ENCODE results near the gene DGKZ. TPM values are rescaled to one million over a fixed set of nuclear protein-coding genes. Genes with fewer than 3 reads are reported as not detected.

The DGKZ gene
- total and polyA plus RNA-seq, 5 experiments from 2014 or later: 47.1 to 243 (median 71.0) TPM

DNA sequence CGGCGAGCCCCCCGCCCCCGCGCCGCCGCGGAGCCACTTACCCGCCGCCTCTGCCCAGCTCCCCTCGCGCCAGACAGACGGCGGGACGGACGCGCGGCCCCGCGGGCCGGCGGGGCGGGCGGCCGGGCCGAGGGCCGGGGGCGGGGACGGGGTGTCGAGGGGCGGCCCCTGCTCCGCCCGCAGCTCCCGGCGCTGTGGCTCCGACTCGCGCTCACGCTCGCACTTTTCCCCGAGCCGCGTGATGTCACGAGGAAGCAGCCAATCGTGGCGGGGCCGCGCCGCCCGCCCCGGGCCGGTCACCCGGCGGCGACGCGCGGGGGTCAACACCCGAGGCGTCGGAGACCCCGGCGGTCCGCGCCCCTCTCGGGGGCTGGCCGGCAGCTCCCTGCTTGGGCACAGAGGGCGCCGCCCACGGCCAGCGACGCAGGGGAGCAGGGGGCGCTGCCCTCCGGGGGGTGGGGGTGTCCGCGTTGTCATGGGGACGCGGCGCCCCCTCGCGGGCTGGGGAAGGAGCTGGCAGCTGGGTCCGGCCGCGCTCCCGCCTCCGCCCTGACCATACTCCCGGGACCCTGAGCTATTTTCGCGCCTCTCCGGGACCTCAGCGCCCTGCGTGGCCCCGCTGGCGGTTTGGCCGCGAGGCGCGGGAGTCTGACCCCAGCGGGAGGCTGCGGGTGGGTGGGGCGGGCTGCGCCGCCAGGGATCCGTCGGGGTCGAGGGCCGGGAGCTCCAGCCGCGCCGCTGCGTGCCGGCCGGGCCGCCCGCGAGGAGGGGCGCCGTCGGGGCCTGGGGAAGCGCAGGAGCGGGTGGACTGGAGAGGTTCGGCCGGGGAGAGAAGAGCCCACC is 44.5 kb downstream of the DGKZ start, which contains the start of gene CHRM4:
Gene CHRM4 (minus strand): TSS at position 199 of the 843 bp plus-strand sequence. CDS start 5,219 bp downstream, outside the sequence.
- Mint-ChIP-seq H3K4me3 (peak within 1 kb of the TSS; percentile 63 to 87 (median 74)), H3K27me3 (peaks cover 19 to 44% (median 30%) of the 10 kb centered on the region in 5 donors), H3K27ac (peak within 1 kb of the TSS in 1 of 10 donors; percentile 92), H3K9me3 (peaks cover 0 to 2% (median 0%) of the 10 kb centered on the region in 9 donors), H3K36me3 (peaks cover 0 to 10% (median 3%) of the 10 kb centered on the region in 3 donors), H3K4me1 (peaks cover 11 to 34% (median 29%) of the 10 kb centered on the region in 4 donors)
- DNase-seq (no peak), ATAC-seq (no peak)
- POLR2A ChIA-PET: interaction anchor here (0.8 to 1.6 kb wide), 3 partner anchors 22 to 59 kb away, joined by 4 read pairs; no protein-coding TSS in a partner anchor

DNA sequence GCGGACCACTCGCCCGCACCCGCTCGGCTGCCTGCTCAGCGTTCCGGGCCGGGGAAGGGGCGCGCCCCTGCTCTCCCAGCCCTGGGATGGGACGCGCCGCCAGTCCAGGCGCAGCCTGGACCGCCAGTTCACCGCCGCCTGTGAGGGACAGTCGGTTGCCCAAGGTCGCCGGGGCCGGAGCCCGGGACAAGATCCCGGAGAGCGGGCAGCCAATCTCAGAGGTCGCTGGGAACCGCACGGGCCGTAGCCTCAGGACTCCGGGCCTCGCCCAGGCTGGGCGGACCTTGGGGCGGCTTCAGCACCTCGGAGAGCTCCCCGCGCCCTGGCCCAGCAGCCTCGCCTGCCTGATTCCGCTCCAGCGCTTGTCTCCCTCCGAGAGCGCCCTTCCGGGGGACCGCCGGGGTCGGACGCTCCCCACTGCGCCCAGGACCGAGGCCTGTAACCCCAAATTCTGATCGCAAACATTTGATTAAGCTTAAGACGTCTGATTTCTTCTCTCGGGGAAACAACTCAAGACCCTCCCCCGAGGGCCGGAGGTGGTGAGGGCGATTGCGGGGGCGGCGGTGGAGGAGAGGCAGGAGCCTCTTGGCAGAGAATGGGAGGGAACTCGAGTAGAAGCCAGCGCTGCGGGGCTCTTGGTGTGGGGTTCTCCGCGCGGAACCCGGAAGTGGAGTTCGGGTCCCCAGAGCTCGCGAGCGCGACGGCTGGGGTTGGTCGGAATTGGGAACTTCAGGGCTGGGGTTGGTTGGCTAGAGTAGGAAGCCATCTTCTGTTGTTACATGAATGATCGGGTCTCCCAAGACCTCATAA is 45.4 kb downstream of the DGKZ start:
- ATAC-seq: peak; percentile 82 to 92

DNA sequence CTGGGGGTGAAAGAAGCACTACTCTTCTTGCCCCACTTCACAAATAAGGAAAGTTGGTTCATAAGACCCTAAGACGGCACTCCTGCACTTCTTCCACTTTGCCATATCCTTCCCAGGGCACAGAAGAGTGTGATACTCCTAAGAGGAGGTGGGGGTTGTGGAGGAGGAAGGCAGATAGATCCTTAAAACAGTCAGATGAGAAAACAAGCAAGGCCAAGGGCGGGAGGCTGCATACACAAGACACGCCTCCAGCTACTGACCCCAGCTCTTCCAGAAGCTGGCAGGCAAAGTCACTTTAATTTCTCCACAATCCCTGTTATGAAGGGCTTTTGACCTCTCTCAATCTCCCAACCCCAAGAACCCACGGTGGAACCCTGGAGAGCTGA is 46.0 kb downstream of the DGKZ start:
- Mint-ChIP-seq H3K27ac (peak overlapping the region in 1 of 10 donors; percentile 92), H3K4me3 (peak overlapping the region; percentile 63 to 87 (median 74)), H3K27me3 (peaks cover 12 to 33% (median 20%) of the 10 kb centered on the region in 5 donors), H3K36me3 (peaks cover 0 to 21% (median 12%) of the 10 kb centered on the region in 3 donors), H3K9me3 (peaks cover 0 to 2% (median 0%) of the 10 kb centered on the region in 9 donors), H3K4me1 (peaks cover 7 to 24% (median 22%) of the 10 kb centered on the region in 4 donors)
- POLR2A ChIA-PET: interaction anchor here (0.8 to 1.4 kb wide), 2 partner anchors 20 to 60 kb away, joined by 4 read pairs; no protein-coding TSS in a partner anchor
- DNase-seq: no peak
- no peak for ATAC-seq

More for the DNA sequence above, 45.4 kb downstream of the DGKZ start:
- Mint-ChIP-seq H3K9me3 (peaks cover 0 to 2% (median 0%) of the 10 kb centered on the region in 9 donors), H3K4me1 (peaks cover 11 to 29% (median 27%) of the 10 kb centered on the region in 4 donors), H3K4me3 (peak overlapping the region; percentile 63 to 87 (median 74)), H3K27ac (peak overlapping the region in 3 of 10 donors; percentile 24 to 92 (median 77)), H3K36me3 (peaks cover 0 to 17% (median 8%) of the 10 kb centered on the region in 3 donors), H3K27me3 (peaks cover 16 to 37% (median 24%) of the 10 kb centered on the region in 5 donors)
- POLR2A ChIA-PET: interaction anchor here (0.8 to 1.6 kb wide), 3 partner anchors 21 to 60 kb away, joined by 4 read pairs; no protein-coding TSS in a partner anchor
- peak; percentile 56 to 84 (median 78) for DNase-seq

DNA sequence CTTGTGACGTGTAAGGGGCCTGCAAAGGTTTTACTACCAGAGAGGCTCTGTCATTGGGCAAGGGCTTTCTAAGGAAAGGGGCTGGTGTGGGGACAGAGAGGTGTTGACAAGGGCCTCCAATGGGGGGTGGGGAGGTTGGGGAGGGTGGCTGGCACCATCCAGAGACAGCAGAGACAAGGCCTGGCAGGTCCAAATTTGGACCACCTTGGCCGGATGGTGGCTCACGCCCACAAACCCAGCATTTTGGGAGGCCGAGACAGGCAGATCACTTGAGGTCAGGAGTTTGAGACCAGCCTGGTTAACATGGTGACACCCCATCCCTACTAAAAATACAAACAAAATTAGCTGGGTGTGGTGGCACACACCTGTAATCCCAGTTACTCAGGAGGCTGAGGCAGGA is 46.5 kb downstream of the DGKZ start:
- POLR2A ChIA-PET: no interaction called here

DNA sequence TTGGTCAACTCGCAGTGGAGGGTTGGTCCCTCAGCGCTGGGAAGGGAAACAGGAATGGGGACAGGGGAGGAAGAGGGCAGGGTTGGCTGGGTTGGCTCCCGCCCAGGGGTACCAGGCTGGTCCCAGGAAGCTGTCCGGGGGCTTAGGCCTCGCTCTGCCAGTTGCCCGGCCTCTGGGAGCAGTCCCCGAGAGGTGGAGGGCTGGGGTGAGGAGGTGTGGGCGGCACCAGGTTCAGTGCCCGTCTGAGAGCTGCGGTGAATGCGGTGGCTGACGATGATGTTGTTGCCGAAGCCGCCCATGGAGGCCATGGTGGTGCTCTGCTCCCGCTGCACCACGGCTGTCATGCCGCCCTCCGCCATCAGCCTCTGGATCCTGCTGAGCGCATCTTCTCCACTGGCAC is 50.3 kb downstream of the DGKZ start:
- H3K4me3 Mint-ChIP-seq: no peak overlapping the region
- DNase-seq: no peak
- peaks cover 5 to 8% (median 7%) of the 10 kb centered on the region in 4 donors for H3K4me1 Mint-ChIP-seq
- peaks cover 5 to 9% (median 7%) of the 10 kb centered on the region in 5 donors for H3K27me3 Mint-ChIP-seq
- ATAC-seq: no peak
- no peak overlapping the region for H3K27ac Mint-ChIP-seq
- POLR2A ChIA-PET: no interaction called here
- H3K36me3 Mint-ChIP-seq: peaks cover 0 to 46% (median 21%) of the 10 kb centered on the region in 3 donors
- H3K9me3 Mint-ChIP-seq: peaks cover 0 to 2% (median 0%) of the 10 kb centered on the region in 9 donors

More for the DNA sequence above, 46.5 kb downstream of the DGKZ start:
- Mint-ChIP-seq H3K4me3 (peak overlapping the region in 2 of 10 donors; percentile 64 to 76), H3K27me3 (peaks cover 8 to 28% (median 15%) of the 10 kb centered on the region in 5 donors), H3K27ac (no peak overlapping the region), H3K36me3 (peaks cover 0 to 26% (median 15%) of the 10 kb centered on the region in 3 donors), H3K4me1 (peaks cover 7 to 22% (median 20%) of the 10 kb centered on the region in 4 donors), H3K9me3 (peaks cover 0 to 2% (median 0%) of the 10 kb centered on the region in 9 donors)
- DNase-seq (no peak), ATAC-seq (no peak)

DNA sequence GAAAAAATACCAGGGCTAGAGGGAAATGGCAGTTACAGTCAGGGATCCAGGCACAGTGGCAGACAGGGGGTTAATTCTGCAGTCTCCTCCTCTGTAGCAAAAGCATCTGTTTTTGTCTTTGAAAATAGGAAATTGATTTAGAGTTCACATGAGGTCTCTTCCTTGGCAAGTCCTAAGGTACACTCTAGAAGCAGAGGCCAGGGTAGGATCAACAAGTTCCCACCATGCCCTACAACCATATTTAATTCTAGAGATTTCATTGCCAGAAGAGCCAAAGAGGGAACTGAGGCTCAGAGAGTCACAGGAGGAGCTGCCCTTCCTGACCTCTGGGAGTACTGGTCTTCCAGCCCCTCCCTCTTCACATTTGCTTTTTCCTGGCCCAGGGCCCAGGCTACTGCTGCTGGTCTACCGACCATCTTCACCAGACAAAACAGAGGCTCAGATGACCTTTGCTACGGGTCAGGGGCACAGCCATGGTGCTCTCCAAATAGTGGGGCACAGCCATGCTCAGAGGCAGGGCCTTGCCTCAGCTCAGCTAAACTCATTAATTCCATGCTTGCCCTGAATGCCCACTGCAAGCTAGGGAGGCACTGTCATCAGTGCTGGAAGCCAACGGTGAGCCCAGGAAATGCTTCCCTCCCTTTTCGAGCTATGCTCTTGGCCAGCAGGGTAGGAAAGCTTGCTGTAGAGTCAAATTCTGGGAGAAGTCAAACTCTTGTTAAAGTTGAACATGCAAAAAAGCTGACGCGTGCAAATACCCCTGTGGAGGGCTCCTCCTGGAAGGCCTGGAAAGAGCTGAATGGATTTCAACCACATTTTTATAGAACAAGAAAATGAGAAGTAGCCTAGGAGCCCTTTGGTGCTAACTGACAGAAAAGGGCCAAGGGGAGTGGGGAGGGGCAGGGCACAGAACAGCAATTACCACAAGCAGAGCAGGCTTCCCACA is 56.0 kb downstream of the DGKZ start:
- POLR2A ChIA-PET: no interaction called here

DNA sequence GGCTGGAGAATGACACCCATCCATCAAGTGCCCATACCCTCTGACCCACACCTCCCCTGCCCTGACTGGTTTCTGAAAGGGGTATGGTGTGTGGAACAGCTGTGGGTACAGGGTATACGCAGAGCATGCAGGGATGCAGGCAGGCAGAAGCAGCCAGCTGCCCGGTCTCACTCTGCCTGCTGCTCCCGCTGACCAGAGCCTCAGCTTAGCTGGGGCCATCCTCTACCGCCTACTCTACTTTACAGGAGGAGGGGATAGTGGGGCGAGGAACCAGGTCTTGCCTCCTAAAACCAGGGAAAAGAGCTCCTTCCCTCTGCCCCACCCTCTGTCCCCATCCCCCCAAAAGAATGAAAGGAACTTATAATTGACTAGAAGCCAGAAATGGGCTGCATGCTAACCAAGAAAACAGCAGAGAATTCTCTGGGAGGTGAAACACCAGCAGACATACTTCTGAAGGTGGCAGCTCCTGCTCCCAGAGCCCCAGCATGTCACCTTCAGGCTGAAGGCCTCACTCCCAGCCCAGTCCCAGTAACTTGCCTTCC is 57.3 kb downstream of the DGKZ start:
- H3K4me3 Mint-ChIP-seq: peak overlapping the region in 1 of 10 donors; percentile 4
- DNase-seq (no peak), ATAC-seq (no peak)
- POLR2A ChIA-PET: no interaction called here
- H3K9me3 Mint-ChIP-seq: no peaks in the 10 kb centered on the region
- no peaks in the 10 kb centered on the region for H3K4me1 Mint-ChIP-seq
- H3K36me3 Mint-ChIP-seq: peaks cover 0 to 74% (median 26%) of the 10 kb centered on the region in 3 donors
- no peaks in the 10 kb centered on the region for H3K27me3 Mint-ChIP-seq
- peak overlapping the region in 2 of 10 donors; percentile 19 to 73 for H3K27ac Mint-ChIP-seq

More for the DNA sequence above, 56.0 kb downstream of the DGKZ start:
- Mint-ChIP-seq H3K36me3 (peaks cover 0 to 70% (median 27%) of the 10 kb centered on the region in 3 donors), H3K4me3 (no peak overlapping the region), H3K27ac (peak overlapping the region in 1 of 10 donors; percentile 52), H3K4me1 (no peaks in the 10 kb centered on the region), H3K27me3 (no peaks in the 10 kb centered on the region), H3K9me3 (no peaks in the 10 kb centered on the region)
- DNase-seq (no peak), ATAC-seq (no peak)

DNA sequence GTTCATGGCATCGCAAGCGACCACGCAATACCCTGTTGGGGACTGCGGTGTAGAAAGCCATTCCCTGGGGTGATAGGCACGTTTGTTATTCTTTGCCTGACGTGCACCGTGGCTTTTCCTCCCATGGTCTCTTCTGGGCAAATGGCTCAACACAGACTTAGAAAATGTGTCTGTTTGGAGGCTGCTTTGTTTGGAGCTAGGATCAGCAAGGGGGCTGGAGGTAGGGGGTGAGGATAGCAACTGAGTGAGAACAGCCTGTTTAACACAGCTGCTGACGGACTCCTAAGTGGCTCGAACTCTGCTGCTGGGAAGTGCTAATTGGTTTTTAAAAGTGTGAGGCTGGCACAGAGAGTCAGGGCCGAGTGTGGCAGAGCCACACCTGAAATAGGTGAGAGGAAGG is 60.4 kb downstream of the DGKZ start:
- POLR2A ChIA-PET: no interaction called here
- Mint-ChIP-seq H3K27me3 (no peaks in the 10 kb centered on the region), H3K4me3 (peak overlapping the region in 1 of 10 donors; percentile 41), H3K4me1 (peaks cover 0 to 2% (median 0%) of the 10 kb centered on the region in 4 donors), H3K27ac (peak overlapping the region in 2 of 10 donors; percentile 49 to 51), H3K36me3 (peaks cover 0 to 68% (median 29%) of the 10 kb centered on the region in 3 donors), H3K9me3 (no peaks in the 10 kb centered on the region)
- ATAC-seq (no peak), DNase-seq (no peak)

DNA sequence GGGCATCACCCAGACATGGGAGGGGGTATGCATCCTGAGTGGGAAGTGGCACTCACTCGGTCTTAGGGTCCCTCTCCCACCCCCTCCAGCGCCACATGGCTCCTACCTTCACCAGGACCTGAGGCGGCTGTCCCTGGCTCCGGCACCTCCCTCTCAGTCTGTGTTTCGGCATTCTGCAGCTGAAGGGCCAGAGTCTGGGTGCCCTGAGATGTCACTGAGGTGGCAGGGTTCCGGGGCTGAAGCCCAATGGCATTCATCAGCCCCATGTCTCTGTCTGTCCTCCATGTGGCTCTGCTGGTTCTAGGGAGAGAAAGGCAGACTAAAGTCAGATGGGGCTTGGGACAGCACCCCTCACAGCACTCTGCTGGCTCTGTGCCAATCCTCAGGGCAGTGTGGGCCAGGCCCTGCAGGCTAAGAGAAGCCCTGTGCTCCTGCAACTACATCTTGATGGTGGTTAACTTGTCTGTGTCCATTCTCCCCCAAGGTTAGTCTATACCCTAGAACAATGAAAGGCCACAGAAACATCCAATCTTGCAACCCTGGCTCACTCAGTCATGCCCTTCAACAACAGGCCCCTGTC is 61.2 kb downstream of the DGKZ start:
- Mint-ChIP-seq H3K27me3 (no peaks in the 10 kb centered on the region), H3K4me3 (no peak overlapping the region), H3K36me3 (peaks cover 0 to 60% (median 25%) of the 10 kb centered on the region in 3 donors), H3K27ac (peak overlapping the region in 1 of 10 donors; percentile 33), H3K4me1 (peaks cover 0 to 10% (median 2%) of the 10 kb centered on the region in 4 donors), H3K9me3 (no peaks in the 10 kb centered on the region)
- POLR2A ChIA-PET: interaction anchor here (0.7 kb wide), 1 partner anchor 667 kb away, joined by 3 read pairs; no protein-coding TSS in a partner anchor
- DNase-seq (no peak), ATAC-seq (no peak)

DNA sequence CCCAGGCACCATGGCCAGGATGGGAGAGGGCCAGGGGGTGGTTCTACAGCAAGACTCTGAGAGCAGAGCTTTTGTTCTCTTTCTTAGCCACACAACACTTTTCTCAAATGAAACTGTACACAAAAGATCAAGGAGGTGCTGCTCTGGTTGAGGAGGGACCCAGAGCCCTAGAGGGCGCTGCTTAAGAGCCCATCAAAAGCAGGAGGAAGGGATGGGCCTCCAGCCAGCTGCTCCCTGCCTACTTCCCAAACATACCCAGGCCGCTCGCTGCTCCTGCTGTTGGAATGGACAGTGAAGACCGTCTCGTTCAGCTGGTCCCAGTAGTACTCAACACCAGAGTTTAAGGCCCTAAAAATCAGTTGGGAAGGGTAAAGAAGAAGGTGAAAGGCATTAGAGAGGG is 62.8 kb downstream of the DGKZ start:
- DNase-seq (no peak), ATAC-seq (no peak)
- Mint-ChIP-seq H3K4me3 (no peak overlapping the region), H3K4me1 (peaks cover 15 to 26% (median 15%) of the 10 kb centered on the region in 4 donors), H3K27me3 (no peaks in the 10 kb centered on the region), H3K9me3 (no peaks in the 10 kb centered on the region), H3K27ac (no peak overlapping the region), H3K36me3 (peaks cover 0 to 51% (median 22%) of the 10 kb centered on the region in 3 donors)
- POLR2A ChIA-PET: no interaction called here

Measured in naive thymus-derived CD8-positive, alpha-beta T cell (primary cell).